Measurements from ENCODE around the gene CRB1.

Gene CRB1

GRCh38 chr1:197285526-197286205 lies 17.6 kb downstream of the CRB1 start:
- TF ChIP-seq TOX (CRISPR knock-in tag; IDR thresholded peaks at IDR 0.05; ENCODE audit: borderline replicate concordance) (no peak), ZFP3 (CRISPR knock-in tag; IDR thresholded peaks at IDR 0.05) (no peak), ZC3H10 (CRISPR knock-in tag; IDR thresholded peaks at IDR 0.05) (no peak), ZNF8 (CRISPR knock-in tag; IDR thresholded peaks at IDR 0.05) (no peak), ZNF70 (CRISPR knock-in tag; IDR thresholded peaks at IDR 0.05) (no peak), RARB (CRISPR knock-in tag; IDR thresholded peaks at IDR 0.05) (no peak), ZNF565 (CRISPR knock-in tag; conservative IDR thresholded peaks at IDR 0.05; ENCODE audit: low read depth) (no peak), BACH2 (CRISPR knock-in tag; IDR thresholded peaks at IDR 0.05; ENCODE audit: borderline replicate concordance) (no peak)
- TF ChIP-seq, protein P1, sequence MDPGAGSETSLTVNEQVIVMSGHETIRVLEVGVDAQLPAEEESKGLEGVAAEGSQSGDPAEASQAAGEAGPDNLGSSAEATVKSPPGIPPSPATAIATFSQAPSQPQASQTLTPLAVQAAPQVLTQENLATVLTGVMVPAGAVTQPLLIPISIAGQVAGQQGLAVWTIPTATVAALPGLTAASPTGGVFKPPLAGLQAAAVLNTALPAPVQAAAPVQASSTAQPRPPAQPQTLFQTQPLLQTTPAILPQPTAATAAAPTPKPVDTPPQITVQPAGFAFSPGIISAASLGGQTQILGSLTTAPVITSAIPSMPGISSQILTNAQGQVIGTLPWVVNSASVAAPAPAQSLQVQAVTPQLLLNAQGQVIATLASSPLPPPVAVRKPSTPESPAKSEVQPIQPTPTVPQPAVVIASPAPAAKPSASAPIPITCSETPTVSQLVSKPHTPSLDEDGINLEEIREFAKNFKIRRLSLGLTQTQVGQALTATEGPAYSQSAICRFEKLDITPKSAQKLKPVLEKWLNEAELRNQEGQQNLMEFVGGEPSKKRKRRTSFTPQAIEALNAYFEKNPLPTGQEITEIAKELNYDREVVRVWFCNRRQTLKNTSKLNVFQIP (CRISPR knock-in tag; IDR thresholded peaks at IDR 0.05; ENCODE audit: borderline replicate concordance, low read depth) = no peak
- TF ChIP-seq, protein P2, sequence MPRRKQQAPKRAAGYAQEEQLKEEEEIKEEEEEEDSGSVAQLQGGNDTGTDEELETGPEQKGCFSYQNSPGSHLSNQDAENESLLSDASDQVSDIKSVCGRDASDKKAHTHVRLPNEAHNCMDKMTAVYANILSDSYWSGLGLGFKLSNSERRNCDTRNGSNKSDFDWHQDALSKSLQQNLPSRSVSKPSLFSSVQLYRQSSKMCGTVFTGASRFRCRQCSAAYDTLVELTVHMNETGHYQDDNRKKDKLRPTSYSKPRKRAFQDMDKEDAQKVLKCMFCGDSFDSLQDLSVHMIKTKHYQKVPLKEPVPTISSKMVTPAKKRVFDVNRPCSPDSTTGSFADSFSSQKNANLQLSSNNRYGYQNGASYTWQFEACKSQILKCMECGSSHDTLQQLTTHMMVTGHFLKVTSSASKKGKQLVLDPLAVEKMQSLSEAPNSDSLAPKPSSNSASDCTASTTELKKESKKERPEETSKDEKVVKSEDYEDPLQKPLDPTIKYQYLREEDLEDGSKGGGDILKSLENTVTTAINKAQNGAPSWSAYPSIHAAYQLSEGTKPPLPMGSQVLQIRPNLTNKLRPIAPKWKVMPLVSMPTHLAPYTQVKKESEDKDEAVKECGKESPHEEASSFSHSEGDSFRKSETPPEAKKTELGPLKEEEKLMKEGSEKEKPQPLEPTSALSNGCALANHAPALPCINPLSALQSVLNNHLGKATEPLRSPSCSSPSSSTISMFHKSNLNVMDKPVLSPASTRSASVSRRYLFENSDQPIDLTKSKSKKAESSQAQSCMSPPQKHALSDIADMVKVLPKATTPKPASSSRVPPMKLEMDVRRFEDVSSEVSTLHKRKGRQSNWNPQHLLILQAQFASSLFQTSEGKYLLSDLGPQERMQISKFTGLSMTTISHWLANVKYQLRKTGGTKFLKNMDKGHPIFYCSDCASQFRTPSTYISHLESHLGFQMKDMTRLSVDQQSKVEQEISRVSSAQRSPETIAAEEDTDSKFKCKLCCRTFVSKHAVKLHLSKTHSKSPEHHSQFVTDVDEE (CRISPR knock-in tag; IDR thresholded peaks at IDR 0.05) = no peak
- ATAC-seq = no peak

DNA sequence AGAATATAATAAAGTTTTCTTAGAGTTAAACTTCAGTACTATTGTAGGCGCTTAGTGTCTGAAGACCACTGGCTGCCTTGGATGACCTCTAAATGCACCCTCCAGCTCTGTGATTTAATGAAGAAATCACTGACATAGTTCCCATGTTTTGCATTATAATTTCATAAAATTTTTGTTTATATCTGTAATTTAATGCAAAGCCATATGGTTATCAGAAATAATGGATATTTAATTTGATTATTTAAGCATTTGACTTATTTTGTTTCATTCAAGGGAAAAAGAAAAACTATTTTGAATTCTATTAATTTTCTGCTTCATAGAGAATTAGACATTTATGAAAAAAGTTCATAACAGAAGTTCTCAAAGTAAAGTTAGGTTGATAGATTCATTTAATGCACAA lies 18.6 kb downstream of the CRB1 start:
- ATAC-seq = no peak
- TF ChIP-seq OSR1 (CRISPR knock-in tag; IDR thresholded peaks at IDR 0.05) (no peak), ARNTL (CRISPR knock-in tag; IDR thresholded peaks at IDR 0.05; ENCODE audit: borderline replicate concordance, low read depth) (no peak), ZFP3 (CRISPR knock-in tag; IDR thresholded peaks at IDR 0.05) (no peak), TCF4 (CRISPR knock-in tag; IDR thresholded peaks at IDR 0.05; ENCODE audit: borderline replicate concordance) (peak; percentile 69; the same call in 1 of the 2 replicates)
- TF ChIP-seq, protein P3, sequence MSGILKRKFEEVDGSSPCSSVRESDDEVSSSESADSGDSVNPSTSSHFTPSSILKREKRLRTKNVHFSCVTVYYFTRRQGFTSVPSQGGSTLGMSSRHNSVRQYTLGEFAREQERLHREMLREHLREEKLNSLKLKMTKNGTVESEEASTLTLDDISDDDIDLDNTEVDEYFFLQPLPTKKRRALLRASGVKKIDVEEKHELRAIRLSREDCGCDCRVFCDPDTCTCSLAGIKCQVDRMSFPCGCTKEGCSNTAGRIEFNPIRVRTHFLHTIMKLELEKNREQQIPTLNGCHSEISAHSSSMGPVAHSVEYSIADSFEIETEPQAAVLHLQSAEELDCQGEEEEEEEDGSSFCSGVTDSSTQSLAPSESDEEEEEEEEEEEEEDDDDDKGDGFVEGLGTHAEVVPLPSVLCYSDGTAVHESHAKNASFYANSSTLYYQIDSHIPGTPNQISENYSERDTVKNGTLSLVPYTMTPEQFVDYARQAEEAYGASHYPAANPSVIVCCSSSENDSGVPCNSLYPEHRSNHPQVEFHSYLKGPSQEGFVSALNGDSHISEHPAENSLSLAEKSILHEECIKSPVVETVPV (CRISPR knock-in tag; IDR thresholded peaks at IDR 0.05) = peak; percentile 67; the same call in 1 of the 2 replicates

GRCh38 chr1:197287863-197288262 lies 19.8 kb downstream of the CRB1 start:
- TF ChIP-seq GLIS3 (CRISPR knock-in tag; IDR thresholded peaks at IDR 0.05) = no peak
- no peak for TF ChIP-seq TOX (CRISPR knock-in tag; IDR thresholded peaks at IDR 0.05; ENCODE audit: borderline replicate concordance)
- no peak for TF ChIP-seq CSDC2 (CRISPR knock-in tag; IDR thresholded peaks at IDR 0.05)
- no peak for TF ChIP-seq OSR1 (CRISPR knock-in tag; IDR thresholded peaks at IDR 0.05)
- no peak for TF ChIP-seq ESRRG (CRISPR knock-in tag; IDR thresholded peaks at IDR 0.05)
- no peak for TF ChIP-seq ARNTL (CRISPR knock-in tag; IDR thresholded peaks at IDR 0.05; ENCODE audit: borderline replicate concordance, low read depth)
- no peak for TF ChIP-seq BACH2 (CRISPR knock-in tag; IDR thresholded peaks at IDR 0.05; ENCODE audit: borderline replicate concordance)
- no peak for TF ChIP-seq SNAI2 (CRISPR knock-in tag; IDR thresholded peaks at IDR 0.05)
- TF ChIP-seq ZFP30 (CRISPR knock-in tag; IDR thresholded peaks at IDR 0.05) = no peak
- TF ChIP-seq PPARA (CRISPR knock-in tag; IDR thresholded peaks at IDR 0.05; ENCODE audit: borderline replicate concordance) = no peak
- TF ChIP-seq ZNF8 (CRISPR knock-in tag; IDR thresholded peaks at IDR 0.05) = no peak
- no peak for TF ChIP-seq ZFP3 (CRISPR knock-in tag; IDR thresholded peaks at IDR 0.05)
- TF ChIP-seq, protein P1 (CRISPR knock-in tag; IDR thresholded peaks at IDR 0.05; ENCODE audit: borderline replicate concordance, low read depth) = no peak
- ATAC-seq = no peak

- TF ChIP-seq TOX (CRISPR knock-in tag; IDR thresholded peaks at IDR 0.05; ENCODE audit: borderline replicate concordance) (0 out of 2 replicates have a peak, but pooled peaks have one; percentile 66), RARB (CRISPR knock-in tag; IDR thresholded peaks at IDR 0.05) (0 out of 2 replicates have a peak, but pooled peaks have one; percentile 16), ZC3H10 (CRISPR knock-in tag; IDR thresholded peaks at IDR 0.05) (no peak), ZNF565 (CRISPR knock-in tag; conservative IDR thresholded peaks at IDR 0.05; ENCODE audit: low read depth) (no peak)
- ATAC-seq = peak; percentile 82
Measured at GRCh38 chr1:197302775-197303174, 34.7 kb downstream of the CRB1 start.

Measured in SK-N-SH treated with all-trans-retinoic acid at 6 μM for 48 hours (cell line).